ENCODE measurements around the gene TMPRSS11F.
"Not testable (repeated sequence)": the region's sequence is repeated elsewhere in the genome, so short reads cannot be mapped to it uniquely, and the experiment has no call there.

TMPRSS11F gene

GRCh38 chr4:68129793-68130192 lies at the start of gene TMPRSS11F:
Gene TMPRSS11F, minus strand, starts transcription at chr4:68129869. Its CDS starts 49 bp downstream, at chr4:68129820.
- no peak for DNase-seq

GRCh38 chr4:68176904-68177303 lies 47.2 kb upstream of the TMPRSS11F start:
- no peak for DNase-seq

GRCh38 chr4:68176500-68176899 lies 46.8 kb upstream of the TMPRSS11F start:
- no peak for DNase-seq

GRCh38 chr4:68175562-68176155 lies 46.0 kb upstream of the TMPRSS11F start:
- DNase-seq: peak; percentile 73

- DNase-seq: not testable (repeated sequence)
Measured at GRCh38 chr4:68174389-68174788, 44.7 kb upstream of the TMPRSS11F start.

GRCh38 chr4:68172147-68172546 lies 42.5 kb upstream of the TMPRSS11F start:
- DNase-seq: not testable (repeated sequence)

- DNase-seq: no peak
Measured at GRCh38 chr4:68167706-68168105, 38.0 kb upstream of the TMPRSS11F start.

- no peak for DNase-seq
Measured at GRCh38 chr4:68167166-68167565, 37.5 kb upstream of the TMPRSS11F start.

- DNase-seq: no peak
Measured at GRCh38 chr4:68163754-68164153, 34.1 kb upstream of the TMPRSS11F start.

GRCh38 chr4:68162196-68162595 lies 32.5 kb upstream of the TMPRSS11F start:
- no peak for DNase-seq

- no peak for DNase-seq
Measured at GRCh38 chr4:68152411-68152810, 22.7 kb upstream of the TMPRSS11F start.

- DNase-seq: no peak
Measured at GRCh38 chr4:68148800-68149685, 19.4 kb upstream of the TMPRSS11F start.

GRCh38 chr4:68147079-68147478 lies 17.4 kb upstream of the TMPRSS11F start:
- no peak for DNase-seq

- no peak for DNase-seq
Measured at GRCh38 chr4:68145261-68145660, 15.6 kb upstream of the TMPRSS11F start.

GRCh38 chr4:68141852-68142251 lies 12.2 kb upstream of the TMPRSS11F start:
- DNase-seq: no peak

- DNase-seq: no peak
Measured at GRCh38 chr4:68132342-68132741, 2.7 kb upstream of the TMPRSS11F start.

GRCh38 chr4:68124262-68124661 lies 5.4 kb downstream of the TMPRSS11F start:
- no peak for DNase-seq

GRCh38 chr4:68123525-68123924 lies 6.1 kb downstream of the TMPRSS11F start:
- DNase-seq: no peak

GRCh38 chr4:68119921-68120320 lies 9.7 kb downstream of the TMPRSS11F start:
- no peak for DNase-seq

- DNase-seq: no peak
Measured at GRCh38 chr4:68110441-68110840, 19.2 kb downstream of the TMPRSS11F start.

GRCh38 chr4:68109868-68110267 lies 19.8 kb downstream of the TMPRSS11F start:
- no peak for DNase-seq

- no peak for DNase-seq
Measured at GRCh38 chr4:68082758-68083157, 46.9 kb downstream of the TMPRSS11F start.

GRCh38 chr4:68079928-68080327 lies 49.7 kb downstream of the TMPRSS11F start:
- no peak for DNase-seq

- no peak for DNase-seq
Measured at GRCh38 chr4:68077737-68078136, 51.9 kb downstream of the TMPRSS11F start.
